Measurements from ENCODE around the gene KCNE1.
"Not testable (repeated sequence)": the region's sequence is repeated elsewhere in the genome, so short reads cannot be mapped to it uniquely, and the experiment has no call there.

Gene KCNE1

GRCh38 chr21:34406676-34407075, 105.3 kb downstream of the KCNE1 start:
- not testable (repeated sequence) for H3K4me3 ChIP-seq (ENCODE audit: low read depth in 1 of 2, low read length in 2 of 2); H3K27me3 ChIP-seq (ENCODE audit: low read depth, low read length); H3K36me3 ChIP-seq (ENCODE audit: control insufficient read depth in 1 of 2, insufficient read depth in 2 of 2, low read length in 2 of 2); H3K4me1 ChIP-seq (ENCODE audit: control insufficient read depth in 1 of 2, insufficient read depth in 2 of 2, low read length in 2 of 2); H3K27ac ChIP-seq (ENCODE audit: low read length); H3K9me3 ChIP-seq (ENCODE audit: control insufficient read depth in 1 of 2, low read length in 2 of 2)

GRCh38 chr21:34406102-34406501, 105.9 kb downstream of the KCNE1 start:
- not testable (repeated sequence) for H3K27ac ChIP-seq (ENCODE audit: low read length); H3K4me1 ChIP-seq (ENCODE audit: control insufficient read depth in 1 of 2, insufficient read depth in 2 of 2, low read length in 2 of 2)

GRCh38 chr21:34405686-34406085, 106.3 kb downstream of the KCNE1 start:
- not testable (repeated sequence) for H3K4me1 ChIP-seq (ENCODE audit: control insufficient read depth in 1 of 2, insufficient read depth in 2 of 2, low read length in 2 of 2); H3K4me3 ChIP-seq (ENCODE audit: low read depth in 1 of 2, low read length in 2 of 2); H3K27ac ChIP-seq (ENCODE audit: low read length); H3K36me3 ChIP-seq (ENCODE audit: control insufficient read depth in 1 of 2, insufficient read depth in 2 of 2, low read length in 2 of 2); H3K9me3 ChIP-seq (ENCODE audit: control insufficient read depth in 1 of 2, low read length in 2 of 2); H3K27me3 ChIP-seq (ENCODE audit: low read depth, low read length)

More at GRCh38 chr21:34406102-34406501, 105.9 kb downstream of the KCNE1 start:
- not testable (repeated sequence) for H3K4me3 ChIP-seq (ENCODE audit: low read depth in 1 of 2, low read length in 2 of 2); H3K36me3 ChIP-seq (ENCODE audit: control insufficient read depth in 1 of 2, insufficient read depth in 2 of 2, low read length in 2 of 2); H3K27me3 ChIP-seq (ENCODE audit: low read depth, low read length); H3K9me3 ChIP-seq (ENCODE audit: control insufficient read depth in 1 of 2, low read length in 2 of 2)

GRCh38 chr21:34404742-34405141, 107.3 kb downstream of the KCNE1 start:
- not testable (repeated sequence) for H3K4me1 ChIP-seq (ENCODE audit: control insufficient read depth in 1 of 2, insufficient read depth in 2 of 2, low read length in 2 of 2); H3K27me3 ChIP-seq (ENCODE audit: low read depth, low read length); H3K9me3 ChIP-seq (ENCODE audit: control insufficient read depth in 1 of 2, low read length in 2 of 2); H3K27ac ChIP-seq (ENCODE audit: low read length); H3K36me3 ChIP-seq (ENCODE audit: control insufficient read depth in 1 of 2, insufficient read depth in 2 of 2, low read length in 2 of 2); H3K4me3 ChIP-seq (ENCODE audit: low read depth in 1 of 2, low read length in 2 of 2)

GRCh38 chr21:34400522-34400921, 111.5 kb downstream of the KCNE1 start:
- H3K27me3 ChIP-seq (ENCODE audit: low read depth, low read length); H3K4me3 ChIP-seq (ENCODE audit: low read depth in 1 of 2, low read length in 2 of 2); H3K36me3 ChIP-seq (ENCODE audit: control insufficient read depth in 1 of 2, insufficient read depth in 2 of 2, low read length in 2 of 2); H3K27ac ChIP-seq (ENCODE audit: low read length); H3K9me3 ChIP-seq (ENCODE audit: control insufficient read depth in 1 of 2, low read length in 2 of 2); H3K4me1 ChIP-seq (ENCODE audit: control insufficient read depth in 1 of 2, insufficient read depth in 2 of 2, low read length in 2 of 2): not testable (repeated sequence)

Measured in muscle layer of duodenum (tissue), 2 donors.